ENCODE measurements around the gene INTS2.
"Not testable (repeated sequence)": the region's sequence is repeated elsewhere in the genome, so short reads cannot be mapped to it uniquely, and the experiment has no call there.

INTS2 gene

DNA sequence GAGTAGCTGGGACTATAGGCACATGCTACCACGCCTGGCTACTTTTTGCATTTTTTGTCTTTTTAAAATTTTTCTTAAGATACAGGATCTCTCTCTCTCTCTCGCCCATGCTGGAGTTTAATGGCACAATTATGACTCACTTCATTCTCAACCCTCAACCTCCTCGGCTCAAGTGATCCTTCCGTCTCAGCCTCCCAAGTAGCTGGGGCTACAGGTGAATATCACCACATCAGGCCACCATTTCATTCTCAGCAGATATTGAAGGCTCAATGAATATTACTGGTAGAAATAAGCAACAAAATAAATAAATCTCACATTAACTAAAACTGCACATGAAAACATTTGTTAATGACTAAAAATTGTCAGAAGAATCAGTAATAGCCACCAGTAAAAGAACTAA is 106.1 kb downstream of the INTS2 start:
- FAIRE-seq = no peak

GRCh38 chr17:61819265-61819664 is 108.5 kb downstream of the INTS2 start:
- FAIRE-seq = not testable (repeated sequence)

GRCh38 chr17:61818225-61818624 is 109.6 kb downstream of the INTS2 start:
- FAIRE-seq = no peak

- no peak for FAIRE-seq
Measured at GRCh38 chr17:61817452-61817851, 110.3 kb downstream of the INTS2 start.

- no peak for FAIRE-seq
Measured at GRCh38 chr17:61816538-61816937, 111.2 kb downstream of the INTS2 start.

DNA sequence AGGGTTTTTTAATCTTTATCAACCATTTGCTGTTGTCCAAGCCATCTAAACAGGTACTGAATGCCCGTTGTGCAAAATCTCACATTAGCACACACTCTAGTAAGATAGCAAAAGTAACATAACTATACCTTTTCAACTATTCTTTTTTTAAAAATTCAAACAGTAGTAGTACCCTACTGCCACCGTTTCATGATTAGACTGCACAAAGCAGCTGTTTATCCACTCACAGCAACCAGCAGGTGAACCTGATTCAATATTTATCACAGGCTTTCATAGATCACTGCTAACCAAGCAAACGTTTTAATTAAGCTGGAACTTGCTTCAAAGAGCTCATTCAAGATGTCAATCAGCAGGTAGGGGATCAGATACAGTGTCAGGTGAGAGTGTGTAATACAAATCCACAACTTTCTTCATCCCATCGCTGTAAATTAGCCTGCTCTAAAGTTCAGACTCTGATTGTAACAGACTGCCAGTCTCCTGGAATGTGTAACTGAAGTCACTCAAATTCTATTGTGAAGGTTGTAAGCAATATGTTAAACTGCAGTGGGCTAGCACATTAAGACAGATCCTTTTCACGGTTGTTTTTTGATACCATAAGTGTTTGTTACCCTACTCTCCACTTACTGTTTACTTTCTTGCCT is 111.8 kb downstream of the INTS2 start:
- FAIRE-seq = no peak
